GM18907 (cell line): ENCODE results near the gene PTPRN2.

Experiments
- ATAC-seq: cut with Tn5 transposase; IDR thresholded peaks from one replicate; pipeline ENCODE4 v1.9.1; 2021; ENCODE audit warnings: mild to moderate bottlenecking, moderate library complexity; ENCODE audit not compliant: unreplicated experiment

The PTPRN2 gene

DNA sequence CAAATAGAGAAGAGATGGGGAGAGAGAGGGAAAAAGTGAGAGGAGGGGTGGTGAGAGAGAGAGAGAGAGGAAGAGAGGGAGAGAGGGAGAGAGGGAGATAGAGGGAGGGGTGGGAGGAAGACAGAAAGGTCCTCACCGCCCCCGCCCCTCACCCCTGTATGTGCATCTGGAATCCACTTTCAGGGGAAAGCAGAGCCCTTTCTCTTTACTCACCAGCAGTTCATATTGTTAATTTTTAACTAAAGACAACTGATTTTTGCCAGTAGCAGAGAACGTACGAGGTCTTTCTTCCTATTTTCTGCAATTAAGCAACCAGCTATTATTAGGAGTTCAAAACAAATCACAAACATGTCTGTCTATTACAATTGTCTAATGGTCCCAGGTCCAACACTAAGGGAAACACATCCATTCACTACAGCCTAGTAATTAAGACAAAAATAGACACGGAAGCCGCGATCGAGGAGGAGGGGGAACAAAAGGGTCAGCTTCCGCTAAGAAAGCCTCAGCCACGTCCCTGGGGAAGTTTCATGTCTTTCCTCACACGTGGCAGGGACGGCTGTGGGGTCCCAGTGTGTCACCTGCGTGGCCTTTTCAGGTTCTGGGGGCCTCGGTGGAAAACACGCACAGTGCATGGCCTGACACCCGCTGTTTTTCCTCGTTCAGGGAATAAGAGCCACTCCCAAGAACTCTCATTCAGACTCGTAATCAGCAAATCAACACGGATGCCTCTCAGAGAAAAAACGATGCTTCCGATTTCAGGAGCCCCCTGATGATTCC is 572.0 kb downstream of the PTPRN2 start:
- ATAC-seq = no peak

DNA sequence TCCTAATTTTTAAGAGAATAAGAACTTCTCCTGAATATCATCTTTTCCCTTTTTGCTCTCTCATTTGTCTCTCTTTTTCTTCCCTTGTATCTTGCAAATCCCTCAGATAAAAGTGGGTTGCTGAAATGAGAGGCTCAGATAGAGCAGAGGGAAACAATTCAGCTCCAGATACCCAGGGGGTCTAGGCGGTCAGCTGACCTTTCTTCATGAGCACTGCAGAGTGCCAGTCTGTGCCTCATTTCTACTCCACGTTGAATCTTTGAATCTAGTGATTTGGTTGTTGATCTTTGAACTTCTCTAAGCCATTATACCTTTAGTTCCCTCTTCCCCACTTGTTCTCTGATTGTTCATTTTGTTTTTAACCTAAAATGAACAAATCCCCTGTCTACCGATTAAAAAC is 572.6 kb downstream of the PTPRN2 start:
- no peak for ATAC-seq

DNA sequence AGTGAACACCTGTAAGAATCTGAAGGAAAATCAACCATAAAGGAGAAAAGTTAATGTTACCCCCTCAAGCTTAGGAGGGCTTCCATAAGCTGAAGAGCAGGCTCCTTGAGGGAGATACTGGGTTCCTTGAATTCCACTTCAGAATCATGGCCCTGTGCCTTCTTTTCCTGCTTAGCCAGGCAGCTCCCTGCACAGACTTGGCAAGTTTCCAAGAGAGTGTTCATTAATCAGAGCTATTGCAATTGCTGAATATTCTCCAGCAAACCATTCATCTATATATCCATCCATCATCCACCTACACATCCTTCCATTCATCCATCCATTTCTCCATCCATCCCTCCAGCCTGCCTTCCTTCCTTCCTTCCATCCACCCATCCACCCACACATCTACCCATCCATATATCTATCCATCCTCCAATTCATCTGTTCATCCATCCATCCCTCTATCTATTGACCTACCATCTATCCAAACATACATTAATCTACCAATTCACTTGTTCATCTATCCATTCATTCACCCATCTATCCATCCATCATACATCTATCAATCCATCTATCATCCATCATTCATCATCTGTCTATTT is 574.4 kb downstream of the PTPRN2 start:
- ATAC-seq = no peak

DNA sequence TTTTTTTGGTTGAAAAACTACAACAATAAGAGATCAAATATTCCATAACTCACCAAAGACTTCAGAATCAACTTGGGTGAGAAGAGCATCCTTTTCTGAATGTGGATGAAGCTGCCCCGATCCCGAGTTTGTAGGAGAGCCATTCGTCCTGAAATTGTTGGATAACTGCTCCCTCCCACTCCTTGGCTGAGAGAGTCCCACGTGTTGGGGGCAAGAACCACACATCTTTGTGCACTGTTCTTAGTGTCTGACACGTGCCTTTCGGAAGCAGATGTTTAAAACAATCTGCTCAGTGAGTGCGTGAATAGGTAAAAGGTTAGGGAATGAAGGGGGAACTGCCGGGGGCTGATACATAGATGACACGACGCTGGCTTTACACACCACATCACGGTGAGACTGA is 575.7 kb downstream of the PTPRN2 start:
- no peak for ATAC-seq

DNA sequence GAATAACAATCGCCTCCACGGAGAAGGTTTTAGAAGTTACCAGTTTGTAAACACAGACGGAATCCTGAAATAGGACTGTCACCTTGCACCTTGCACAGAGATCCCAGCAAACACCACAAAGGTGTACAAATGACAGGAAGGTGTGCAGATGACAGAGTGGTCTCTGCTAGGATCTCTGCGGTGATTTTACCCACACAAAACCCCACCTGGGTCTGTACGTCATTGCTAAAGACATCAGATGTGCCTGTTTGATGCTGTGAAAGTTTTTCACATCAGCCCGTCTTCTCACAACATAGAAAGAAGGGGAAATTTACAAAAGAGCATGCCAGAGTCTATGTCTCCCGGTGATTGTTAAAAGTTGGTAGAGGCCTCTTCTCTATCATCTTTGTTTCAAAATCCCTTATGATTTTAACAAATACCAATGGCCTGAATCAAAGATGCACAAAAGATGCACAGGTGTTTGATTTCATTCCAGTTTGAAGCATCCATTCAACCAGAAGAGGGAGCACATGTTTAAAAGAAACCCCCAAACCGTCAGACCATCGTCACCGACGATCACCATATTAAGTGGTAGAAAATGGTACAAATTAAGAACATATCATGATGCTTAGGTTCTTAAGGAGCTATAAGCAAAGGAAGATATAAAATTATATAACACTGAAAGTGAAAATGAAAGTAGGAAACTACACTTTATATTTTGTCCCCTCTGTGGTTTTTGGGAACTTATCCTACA is 576.5 kb downstream of the PTPRN2 start:
- ATAC-seq = no peak

DNA sequence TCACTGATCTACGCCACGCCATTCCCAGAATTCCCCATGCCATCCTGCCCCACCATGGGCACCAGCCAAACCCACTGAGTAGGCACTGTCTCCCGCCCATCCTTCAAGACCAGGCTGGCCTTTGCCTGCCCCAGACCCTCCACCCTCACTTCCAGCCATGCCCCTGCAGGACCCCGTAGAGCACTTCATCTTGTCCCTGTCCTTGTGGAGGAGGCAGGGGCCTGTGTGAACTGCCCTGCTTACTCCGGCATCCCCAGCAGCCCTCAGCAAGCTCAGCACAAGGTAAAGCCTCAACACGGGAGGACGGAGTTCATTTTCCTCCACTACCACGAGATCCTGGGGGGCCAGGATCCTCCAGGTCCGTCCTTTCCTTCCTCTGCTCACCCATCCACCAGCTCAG is 577.7 kb downstream of the PTPRN2 start:
- ATAC-seq = no peak

DNA sequence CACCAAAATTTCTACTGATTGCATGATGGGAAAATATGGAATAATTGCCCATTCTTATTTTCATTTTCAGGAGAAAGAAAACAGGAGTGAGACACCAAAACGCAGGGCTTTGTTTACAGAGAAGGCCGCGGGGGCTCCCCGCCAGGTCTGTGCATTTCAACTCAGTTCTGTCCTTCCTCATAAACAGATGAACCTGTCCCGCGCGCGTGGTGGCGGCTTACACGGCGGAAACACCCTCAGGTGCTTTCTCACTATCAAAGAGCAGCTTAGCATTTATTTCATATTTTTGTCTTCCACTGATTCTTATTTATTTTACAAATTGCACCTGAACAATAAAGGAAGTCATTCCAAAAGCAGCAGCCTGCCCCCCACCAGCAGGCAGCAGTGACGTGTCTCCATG is 579.4 kb downstream of the PTPRN2 start:
- ATAC-seq = no peak

DNA sequence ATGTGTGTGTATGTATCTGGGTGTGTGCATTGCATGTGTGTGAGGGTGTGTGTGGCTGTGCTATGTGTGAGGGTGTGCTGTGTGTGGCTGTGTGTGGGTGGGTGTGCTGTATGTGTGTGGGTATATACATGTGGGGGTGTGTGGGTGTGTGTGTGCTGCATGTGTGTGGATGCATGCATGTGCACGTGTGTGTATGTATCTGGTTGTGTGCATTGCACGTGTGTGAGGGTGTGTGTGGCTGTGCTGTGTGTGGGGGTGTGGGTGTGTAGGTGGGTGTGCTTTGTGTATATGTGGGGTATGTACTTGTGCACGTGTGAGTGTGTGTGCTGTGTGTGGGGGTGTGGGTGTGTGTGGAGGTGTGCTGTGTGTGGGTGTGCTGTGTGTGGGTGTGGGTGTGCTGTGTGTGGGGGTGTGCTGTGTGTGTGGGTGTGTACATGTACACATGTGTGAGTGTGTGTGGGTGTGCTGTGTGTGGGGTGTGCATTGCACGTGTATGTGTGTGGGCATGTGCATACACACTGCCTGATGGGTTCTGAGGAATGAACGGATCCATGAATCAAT is 579.8 kb downstream of the PTPRN2 start:
- no peak for ATAC-seq

DNA sequence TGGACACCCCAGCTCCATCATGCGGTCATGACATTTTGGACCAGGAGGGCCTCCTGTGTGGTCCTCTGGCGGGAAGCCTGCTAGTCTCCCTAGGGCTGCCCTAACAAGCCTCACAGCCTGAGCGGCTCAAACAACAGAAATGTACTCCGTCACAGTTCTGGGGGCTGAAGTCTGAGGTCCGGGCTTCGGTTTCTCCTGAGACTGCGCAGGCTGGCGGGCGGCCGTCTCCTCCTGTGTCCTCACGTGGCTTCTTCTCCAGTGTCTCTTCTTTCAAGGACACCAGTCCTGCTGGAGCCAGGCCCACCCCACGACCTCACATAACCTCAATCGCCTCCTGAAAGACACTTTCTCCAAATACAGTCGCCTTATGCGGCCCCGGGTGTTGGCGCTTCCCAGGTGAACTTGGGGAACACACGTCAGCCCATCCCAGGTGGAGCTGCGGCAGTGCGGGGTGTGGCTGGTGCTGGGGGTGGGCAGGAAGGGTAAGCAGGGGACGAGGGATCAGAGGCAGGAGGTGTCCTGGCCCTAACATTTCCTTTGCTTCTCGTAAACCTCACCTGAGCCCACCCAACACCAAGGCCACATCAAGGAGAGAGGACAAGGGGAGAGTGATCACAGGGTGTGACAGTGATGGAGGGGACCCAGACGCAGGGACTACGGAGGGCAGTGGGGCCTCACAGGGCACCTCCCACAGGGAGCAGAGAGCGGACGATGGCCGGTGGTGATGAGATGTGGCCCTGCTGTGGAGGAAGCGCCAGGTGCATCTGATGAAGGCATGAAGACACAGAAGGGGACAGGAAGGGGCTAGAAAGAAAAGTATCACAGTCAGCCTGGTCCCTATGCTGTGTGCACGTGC is 580.6 kb downstream of the PTPRN2 start:
- ATAC-seq = no peak

DNA sequence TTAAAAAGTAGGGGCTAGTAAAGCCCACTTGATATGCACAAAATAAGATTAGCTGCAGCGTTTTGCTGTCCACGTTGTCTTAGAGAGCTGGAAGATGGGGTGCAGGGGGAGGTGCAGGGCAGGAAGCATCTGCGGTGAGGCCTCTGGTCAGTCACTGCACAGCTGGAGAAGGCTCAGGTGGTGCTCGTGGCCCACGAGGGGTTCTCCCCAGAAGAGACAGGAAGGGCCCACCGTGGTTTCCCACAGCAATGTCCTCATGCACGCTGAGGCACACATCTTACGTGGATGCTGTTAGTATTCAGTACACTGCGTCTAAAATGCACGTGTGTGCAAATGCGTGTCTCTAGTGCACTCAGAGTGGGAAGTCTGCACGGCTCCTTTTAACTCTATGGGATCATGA is 582.1 kb downstream of the PTPRN2 start:
- no peak for ATAC-seq

DNA sequence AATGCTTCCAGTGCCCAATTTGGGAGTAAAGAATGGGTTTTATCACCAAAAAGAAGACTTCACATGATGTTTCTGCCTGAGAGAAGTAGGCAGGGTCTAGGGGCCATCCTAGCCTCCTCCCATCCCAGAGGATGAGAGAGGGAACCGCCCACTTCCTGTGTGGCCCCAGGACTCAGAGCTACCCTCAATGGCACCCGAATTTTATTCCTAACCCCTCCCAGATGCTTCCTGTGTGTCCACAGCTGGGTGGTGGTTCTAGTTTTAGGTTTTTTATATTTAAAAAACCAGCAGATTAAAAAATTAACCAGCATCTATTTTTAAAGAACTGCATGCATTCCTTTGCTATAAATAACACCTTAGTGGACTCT is 583.5 kb downstream of the PTPRN2 start:
- ATAC-seq = no peak

DNA sequence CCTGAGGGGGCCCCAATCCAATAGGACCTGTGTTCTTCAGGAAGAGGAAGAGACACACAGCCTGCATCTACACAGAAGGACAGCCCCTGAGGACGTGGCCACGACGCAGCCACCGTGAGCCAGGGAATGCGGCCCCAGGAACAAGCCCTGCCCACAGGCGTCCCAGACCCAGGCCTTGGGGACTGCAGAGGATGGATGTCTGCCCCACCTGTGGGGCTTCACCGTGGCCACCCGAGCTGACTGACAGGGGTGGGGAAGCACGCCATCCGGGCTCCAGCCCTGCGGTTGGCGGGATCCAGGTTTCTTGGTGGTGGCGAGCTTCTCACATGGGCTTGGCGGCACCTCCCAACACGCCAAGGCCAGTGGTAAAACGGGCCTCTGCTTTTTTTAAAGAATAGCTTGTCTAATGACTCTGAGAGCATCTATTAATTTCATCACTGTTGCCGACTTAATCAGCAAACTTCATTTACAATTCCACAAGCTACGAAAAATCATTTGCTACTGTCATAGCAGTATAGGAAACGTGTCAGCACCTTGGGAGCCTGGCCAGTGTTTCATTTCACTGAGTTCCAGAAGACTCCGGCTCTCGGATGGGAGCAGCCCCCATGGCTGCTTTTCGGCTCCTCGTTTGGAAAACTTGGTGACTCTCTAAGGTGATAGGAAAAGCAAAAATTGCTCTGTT is 584.0 kb downstream of the PTPRN2 start:
- ATAC-seq = no peak

DNA sequence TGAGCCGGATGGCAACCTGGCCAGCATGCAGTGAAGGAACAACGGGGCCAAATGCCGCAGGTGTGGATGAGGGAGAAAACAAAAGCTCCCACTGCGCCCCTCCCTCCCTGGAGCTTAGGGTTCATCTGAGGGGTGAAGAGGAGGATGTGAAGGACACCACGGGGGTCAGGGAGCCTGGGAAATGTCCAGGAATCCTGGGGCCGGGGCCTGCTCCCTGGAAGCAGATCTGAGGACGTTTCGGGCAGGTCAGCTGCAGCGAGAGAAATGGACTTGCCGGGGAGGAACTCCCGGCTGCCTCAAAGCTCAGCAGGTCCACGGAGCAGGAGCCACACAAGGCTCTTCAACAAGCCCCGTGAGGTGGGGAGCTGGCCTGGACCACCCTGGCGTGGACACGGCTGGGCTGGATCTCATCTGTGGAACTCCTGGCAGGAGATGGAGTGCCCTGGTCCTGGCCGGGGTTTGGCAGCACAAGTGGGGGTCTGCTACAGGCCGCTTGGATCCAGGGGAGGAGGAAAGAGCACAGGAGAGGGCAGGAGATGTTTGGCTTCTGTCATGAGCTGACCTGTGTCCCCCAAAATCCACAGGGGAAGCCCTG is 585.0 kb downstream of the PTPRN2 start:
- ATAC-seq = no peak

DNA sequence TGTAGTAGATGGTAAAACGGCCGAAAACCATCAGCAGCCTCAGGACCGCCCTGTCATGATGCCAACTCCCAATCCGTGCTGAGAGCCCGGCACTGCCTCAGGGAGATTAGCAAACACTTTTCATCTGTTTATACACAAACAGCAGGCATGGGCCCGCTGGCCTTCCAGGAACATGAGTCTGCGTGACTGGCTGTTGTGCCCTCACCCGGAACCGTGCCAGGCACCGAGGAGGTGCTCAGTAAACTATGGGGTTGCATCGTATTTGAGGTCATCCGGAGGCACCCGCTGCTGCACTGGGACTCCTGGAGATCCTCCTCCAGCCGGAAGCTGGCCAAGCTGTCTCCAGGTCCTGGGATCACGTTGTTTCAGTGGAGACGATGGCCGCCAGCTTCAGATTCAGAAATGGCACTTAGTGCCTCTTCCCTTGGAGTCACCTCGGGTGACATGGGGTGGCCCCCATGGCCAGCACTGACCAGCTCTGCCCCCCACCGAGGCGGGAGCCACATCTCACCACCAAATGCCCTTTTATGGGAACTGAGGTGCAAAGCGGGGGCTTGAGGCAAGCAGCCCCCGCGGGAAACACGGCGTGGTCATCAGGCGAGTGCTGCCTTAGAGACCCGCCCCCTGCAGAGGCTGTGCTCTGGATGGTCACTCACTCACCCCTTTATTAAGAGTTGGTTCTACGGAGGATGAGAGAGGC is 585.9 kb downstream of the PTPRN2 start:
- no peak for ATAC-seq

DNA sequence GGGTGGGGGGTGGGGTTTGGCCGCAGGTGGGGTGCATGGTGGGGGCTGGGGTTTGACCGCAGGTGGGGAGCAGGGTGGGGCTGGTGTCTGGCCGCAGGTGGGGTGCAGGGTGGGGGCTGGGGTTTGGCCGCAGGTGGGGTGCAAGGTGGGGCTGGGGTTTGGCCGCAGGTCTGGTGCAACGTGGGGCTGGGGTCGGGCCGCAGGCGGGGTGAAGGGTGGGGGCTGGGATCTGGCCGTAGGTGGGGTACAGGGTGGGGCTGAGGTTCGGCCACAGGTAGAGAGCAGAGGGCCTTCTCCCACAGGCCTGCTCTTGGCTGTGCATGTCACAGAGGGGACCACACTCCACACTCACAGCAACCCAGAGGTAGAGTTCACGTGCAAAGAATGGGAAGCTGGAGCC is 586.6 kb downstream of the PTPRN2 start:
- ATAC-seq = no peak

DNA sequence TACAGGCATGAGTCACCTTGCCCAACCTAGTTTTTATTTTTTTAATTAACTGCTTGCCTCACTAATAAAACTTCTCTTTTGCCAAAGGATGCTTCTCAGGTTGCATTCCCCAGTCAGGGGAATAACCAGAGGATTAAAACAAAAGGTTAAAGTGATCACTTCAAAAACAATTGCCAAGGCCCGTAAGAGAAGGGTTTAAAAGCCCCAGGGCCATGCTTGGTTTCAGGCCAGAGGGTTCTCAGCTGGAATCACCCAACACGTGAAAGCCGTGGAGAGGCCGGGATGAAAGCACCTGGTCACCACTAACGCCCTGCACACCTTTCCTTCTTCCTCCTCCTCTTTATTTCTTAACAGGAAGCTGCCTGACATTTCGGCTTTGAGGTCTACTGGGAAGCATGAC is 587.5 kb downstream of the PTPRN2 start:
- no peak for ATAC-seq

DNA sequence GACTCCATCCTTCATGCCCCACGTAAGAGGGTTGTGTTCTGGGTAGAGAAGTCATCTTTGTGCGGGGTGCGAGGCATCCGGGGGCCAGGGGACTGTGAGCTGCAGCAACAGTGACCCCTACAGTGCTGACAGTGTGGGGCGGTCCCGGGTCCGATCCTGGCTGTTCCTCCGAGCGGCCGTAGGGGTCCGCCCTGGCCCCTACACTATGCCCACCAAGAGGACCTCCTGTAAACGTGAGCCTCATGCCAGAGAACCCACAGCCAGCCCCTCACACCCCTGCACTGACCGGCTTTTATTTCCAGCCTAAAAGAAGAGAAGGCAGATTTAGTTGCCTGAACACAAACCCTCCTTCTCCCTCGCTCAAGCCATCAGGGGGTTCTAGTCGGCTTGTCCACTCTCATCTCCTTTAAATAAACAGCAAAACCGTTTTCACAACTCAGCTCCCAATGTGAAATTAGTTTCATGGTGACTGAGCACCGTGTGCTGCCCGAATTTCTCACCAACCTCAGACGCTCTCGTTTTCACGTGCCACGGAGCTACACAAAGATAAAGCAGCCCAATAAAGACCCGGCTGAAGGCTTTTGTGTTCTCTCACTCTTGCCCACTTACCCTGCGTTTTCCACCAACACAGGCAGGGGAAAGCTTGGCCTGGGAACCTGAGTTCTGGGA is 588.6 kb downstream of the PTPRN2 start:
- no peak for ATAC-seq

DNA sequence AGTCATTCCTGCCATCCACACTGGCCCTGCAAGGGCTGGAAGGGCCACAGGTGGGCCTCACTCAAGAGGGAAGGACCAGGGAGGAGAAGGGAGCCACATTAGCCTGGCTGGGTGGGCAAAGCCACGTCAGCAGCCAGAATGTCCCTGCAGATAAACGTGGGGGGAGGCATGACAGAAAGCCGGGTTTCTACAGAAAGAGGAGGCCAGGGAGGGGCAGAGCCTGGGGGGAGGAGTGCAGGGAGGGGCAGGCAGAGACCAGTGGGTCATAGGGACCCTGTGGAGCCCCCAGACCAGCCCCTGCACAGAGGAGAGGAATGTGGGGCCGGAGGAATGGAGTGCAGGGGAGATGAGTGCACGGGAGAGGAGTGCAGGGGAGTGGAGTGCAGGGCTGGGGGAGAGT is 590.2 kb downstream of the PTPRN2 start:
- no peak for ATAC-seq

DNA sequence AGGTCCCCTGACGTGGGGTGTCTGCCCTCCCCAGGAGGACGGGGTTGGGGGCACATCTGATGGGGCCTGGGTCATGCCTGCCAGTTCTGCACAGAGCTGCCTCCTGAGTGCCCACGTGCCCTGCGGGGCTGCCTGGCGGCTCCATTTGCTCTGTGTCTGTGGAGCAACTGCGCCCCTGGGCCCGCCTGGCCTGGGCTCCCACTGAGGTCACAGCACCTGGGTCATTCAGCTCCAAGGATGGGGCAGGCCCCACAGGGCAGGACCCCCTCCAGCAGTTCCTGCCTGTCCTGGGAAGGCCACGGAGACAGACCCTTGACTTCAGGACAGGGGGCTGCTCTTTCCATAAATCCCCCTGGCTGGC is 590.6 kb downstream of the PTPRN2 start:
- ATAC-seq = no peak
